Right lung (tissue), 5 donors: ENCODE results near the gene DGCR8. TPM values are rescaled to one million over a fixed set of nuclear protein-coding genes. Genes with fewer than 3 reads are reported as not detected.

Experiments
- DNase-seq, 2 donors: peaks; one replicate each; pipeline ENCODE4 v3.0.0-alpha.2; 2013
- polyA plus RNA-seq, 5 donors: library from polyadenylated mRNA; unstranded; fragments of 120-200 nt; gene quantifications; one replicate each; pipeline versions ENCODE4 v1.2.1 to v1.2.3, GENCODE V29; 2013; ENCODE audit warnings: inconsistent platforms in 1 of 5, low replicate concordance in 1 of 5; ENCODE audit not compliant: insufficient read length in 5 of 5, insufficient read depth in 1 of 5

The DGCR8 gene
- polyA plus RNA-seq, 5 donors: 42.6 to 50.7 (median 45.2) TPM

GRCh38 chr22:20107951-20108756 lies 28.1 kb downstream of the DGCR8 start:
- no peak for DNase-seq

- no peak for DNase-seq
Measured at GRCh38 chr22:20108757-20109230, 28.8 kb downstream of the DGCR8 start.

- DNase-seq: no peak
Measured at GRCh38 chr22:20109411-20110358, 29.6 kb downstream of the DGCR8 start.

GRCh38 chr22:20110359-20110985 lies 30.4 kb downstream of the DGCR8 start:
- DNase-seq: no peak

DNA sequence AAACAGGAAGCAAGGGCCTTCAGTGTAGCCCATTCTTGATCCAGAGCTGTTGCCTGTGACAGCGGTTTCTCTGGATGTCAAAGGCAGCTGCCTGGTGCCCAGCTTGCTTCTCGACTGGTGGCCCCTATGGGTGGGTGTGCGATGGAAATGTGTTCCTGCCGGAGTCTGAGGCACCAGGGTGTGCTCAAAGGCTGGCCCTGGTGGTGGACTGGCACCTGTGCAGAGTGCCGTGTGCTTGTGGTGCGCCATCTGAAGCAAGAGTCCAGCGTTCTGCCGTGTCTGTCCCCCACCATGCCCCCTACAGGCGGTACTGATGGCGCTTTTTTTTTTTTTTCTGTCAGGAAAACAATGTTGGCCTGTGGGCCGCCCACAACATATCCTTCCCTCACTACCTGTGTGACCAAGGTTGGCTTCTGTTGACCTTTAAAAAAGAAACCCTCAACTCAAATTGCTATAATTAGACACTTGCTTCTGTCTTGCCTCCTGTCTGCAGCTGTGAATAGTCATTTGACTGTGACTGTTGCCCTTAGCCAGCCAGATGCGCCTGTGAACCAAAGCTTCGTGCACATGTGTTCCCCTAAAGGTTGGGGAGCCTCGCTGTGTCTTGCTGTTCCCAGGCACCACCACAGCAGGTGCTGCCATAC lies 31.1 kb downstream of the DGCR8 start:
- no peak for DNase-seq

DNA sequence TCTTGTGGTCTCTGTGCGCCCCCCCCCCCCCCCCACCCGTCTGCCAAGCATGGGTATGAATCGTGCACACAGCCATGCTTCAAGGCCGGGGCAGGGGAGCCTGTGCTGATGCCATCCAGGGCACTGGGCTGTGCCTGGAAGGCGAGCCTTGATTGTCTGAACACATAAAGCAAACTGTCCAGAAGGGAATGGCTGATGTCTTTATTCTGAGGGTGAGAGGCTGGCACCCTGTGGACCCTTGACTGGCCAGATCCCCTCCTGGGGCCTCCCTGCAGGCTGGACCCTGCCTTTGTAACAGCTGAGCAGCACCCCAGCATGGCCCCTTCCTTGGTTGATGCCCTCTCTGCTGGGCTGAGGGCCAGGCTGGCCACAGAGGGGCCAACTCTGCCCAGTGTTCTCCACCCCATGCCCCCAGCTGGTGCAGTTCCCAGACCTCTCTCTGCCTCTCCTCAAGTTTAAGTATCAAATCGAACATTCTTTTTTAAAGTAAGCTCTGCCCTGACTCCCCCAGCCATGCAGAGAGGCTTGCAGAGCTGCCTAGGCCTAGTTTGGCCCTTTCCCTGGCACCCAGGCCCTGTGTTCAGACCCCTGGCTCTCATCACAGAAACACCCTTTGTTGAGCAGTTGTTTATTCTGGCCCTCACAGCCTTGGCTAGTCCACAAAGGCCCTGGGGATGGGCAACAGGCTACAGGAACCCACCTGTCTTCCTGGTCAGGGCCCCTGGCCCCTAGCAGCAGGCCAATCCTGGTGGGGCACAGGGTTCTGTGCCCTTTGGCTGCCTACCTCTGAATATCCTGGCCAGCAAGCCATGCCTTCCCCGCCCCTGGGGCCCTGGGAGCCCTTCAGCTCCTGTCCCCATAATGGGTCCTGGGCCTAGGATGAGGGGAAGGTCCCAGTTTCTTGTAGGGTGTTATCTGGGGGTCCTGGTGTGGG lies 31.9 kb downstream of the DGCR8 start:
- DNase-seq: no peak

GRCh38 chr22:20112623-20113511 lies 32.8 kb downstream of the DGCR8 start:
- DNase-seq: no peak

DNA sequence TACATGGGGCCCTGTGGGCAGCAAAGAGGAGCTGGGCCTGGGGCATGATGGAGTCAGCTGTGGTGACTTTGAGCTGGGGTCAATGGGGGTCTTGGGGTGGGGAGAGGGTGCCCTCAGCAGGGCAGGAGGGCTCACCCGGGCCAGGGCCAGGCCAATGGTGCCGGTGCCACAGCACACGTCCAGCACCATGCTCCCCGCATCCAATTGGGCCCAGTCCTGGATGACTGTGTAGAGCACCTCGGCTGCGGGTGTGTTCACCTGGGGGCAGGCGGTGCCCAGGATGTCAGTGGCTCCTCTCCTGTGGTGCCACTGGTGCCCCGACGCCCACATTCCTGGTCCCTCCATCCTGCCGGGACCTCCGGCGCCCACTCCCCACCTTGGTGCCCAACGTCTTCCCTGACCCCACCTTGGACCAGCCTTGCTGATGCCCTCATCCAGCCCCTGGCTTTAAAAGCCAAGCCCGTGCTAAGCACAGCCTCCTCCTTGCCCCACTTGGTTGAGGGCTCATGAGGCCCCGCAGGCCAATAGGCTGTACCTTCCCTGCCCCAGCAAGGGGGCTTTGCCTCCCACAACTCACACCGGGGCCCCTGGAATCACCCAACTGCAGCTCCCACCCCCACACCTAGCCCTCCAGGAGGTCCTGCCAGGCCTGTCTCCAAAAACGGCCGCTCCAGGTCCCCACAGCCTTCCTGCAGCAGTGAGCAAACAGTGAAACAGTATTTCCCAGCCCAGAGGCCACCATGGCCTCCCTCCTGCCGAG lies 33.7 kb downstream of the DGCR8 start:
- no peak for DNase-seq

- no peak for DNase-seq
Measured at GRCh38 chr22:20114506-20115475, 34.8 kb downstream of the DGCR8 start.

DNA sequence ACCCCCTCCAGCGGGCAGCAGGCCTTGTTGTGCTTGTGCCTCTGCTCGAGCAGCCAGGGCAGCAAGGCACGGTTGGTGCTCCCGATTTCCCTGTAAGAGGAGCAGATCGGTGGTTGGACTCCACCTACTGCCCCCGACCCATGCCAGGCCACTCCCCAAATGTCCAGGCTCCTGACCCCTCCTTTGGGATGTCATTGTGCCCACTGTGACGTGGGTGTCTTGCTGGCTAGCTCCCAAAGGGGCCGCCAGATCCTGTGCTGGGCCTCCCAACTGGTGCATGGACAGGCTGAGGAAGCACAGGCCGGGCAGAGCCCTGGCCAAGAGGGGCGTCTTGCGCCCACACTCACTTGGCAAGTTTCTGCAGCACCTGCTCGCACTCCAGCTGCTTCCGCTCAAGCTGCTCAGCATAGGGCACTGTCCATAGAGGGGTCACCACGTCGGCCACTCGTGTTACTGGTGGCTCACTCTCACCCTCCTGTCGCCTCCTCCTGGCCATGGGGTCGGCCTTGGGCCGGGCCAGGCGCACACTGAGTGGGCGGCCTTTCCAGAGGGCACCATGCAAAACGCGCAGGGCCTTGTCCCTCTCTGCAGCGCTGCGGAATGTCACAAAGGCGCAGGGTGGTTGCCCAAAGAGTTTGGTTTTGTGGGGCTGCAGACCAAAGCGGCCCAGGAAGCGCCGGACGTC lies 35.8 kb downstream of the DGCR8 start, which contains the start of gene RANBP1:
Gene RANBP1, plus strand, starts transcription at position 414 of the 685 bp plus-strand sequence. Its CDS starts 81 bp downstream, at position 495.
- no peak for DNase-seq

GRCh38 chr22:20116376-20116950 lies 36.4 kb downstream of the DGCR8 start:
- no peak for DNase-seq

DNA sequence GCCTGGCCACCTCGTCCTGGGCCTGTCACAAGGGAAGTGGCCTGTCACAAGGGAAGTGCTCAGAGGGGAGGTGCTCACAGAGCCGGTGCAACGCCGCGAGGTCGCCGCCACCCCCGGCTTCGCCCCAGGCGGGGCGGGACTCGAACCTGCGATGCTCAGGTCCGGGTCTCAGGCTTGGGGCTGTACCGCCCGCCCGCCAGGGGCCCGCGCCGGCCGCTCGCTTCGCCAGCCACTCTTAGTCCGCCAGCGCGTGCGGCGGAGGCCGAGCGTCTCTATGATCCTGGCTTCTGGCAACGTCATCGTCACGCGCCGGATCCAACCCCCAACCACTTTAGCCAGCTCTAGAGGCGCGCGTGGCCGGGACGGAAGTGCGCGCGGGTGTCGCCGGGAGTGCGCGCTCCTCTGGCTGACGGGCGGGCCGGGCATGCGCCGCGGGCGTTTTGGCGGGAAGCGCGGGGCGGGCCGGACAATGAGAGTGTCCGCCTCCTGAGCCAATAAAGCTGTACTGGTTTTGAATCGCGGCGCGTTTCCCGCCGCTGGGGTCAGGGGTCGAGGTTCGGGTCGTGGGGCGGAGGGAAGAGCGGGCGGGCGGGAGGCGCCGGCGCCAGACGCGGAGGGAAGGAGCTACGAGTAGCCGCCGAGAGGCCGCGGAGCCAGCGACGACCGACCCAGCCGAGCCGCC lies 37.1 kb downstream of the DGCR8 start, which contains the start of gene TRMT2A:
Gene TRMT2A, minus strand, starts transcription at position 276 of the 682 bp plus-strand sequence. CDS start 320 bp downstream, outside the sequence.
- DNase-seq: peak; percentile 99

DNA sequence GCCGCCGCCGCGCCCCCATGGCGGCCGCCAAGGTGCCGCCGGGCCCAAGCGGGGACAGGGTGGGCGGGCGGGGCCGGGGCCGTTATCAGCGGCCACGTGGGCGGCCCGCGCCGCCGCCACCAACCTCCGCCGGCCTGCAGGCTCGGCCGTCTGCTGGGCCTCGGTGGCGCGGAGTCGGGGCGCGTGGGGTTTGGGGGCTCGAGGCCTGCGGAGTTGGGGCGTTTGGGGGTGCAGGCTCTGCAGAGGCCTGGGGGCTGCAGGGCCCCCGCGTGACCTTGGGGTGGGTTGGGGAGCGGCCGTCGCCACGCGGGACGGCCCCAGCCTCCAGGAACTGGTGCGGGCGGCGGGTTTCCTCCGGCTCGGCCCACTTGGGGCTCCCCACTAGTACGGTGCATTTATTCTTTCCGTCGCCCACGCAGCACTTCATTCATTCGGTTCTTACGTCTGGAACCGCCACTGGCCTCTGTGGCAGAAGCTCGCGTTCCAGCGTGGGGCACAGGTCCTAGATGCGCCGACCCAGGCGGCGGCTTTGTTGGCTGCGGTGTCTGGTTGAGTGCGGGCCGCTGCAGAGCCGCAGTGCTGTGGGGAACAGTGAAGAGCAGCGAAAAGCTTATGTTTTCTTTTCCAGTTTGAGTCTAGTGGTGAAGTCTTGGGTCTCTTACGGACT lies 37.7 kb downstream of the DGCR8 start:
- DNase-seq: no peak

DNA sequence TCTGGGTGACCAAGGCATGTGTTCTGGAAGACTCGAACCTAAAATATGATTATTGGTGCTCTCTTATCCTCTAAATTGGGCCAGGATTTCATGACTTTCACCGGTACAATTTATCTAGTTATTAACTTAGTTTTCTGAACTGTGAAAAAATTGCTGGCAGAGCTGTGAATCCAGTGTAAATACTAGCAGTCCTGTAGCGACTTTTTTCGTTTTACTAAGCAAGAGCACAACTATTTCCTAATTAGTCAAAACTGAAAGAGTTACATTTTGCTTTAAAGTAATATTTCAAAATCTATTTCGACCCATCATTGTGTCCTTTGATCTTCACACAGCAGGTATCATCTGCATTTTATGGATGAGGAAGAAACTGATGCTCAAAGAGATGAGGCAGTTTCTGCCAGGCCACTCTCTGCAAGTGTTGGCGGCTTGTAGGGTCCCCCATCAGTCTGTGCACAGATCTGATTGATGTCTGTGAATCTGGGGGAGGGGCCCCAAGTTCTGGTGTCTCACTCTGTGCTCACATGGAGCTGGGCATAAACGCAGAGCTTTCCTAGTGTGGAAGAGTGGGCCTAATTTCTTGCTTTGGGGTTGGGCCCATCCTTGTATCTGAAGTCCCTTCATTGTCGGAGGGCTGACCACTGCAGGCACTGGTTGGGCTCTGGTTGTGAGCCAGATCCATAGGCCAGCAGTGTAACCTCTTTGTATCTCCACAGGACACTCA lies 38.4 kb downstream of the DGCR8 start:
- no peak for DNase-seq
